ENCODE data around the gene GAS2L2. TPM values are rescaled to one million over a fixed set of nuclear protein-coding genes. Genes with fewer than 3 reads are reported as not detected.

Gene GAS2L2
- polyA plus RNA-seq, 1 donor from 2014 or later: 0.38 TPM

- H3K9ac ChIP-seq (ENCODE audit: low read length): no peak overlapping the region
- no peaks in the 10 kb centered on the region for H3K9me3 ChIP-seq (ENCODE audit: low read length)
- no peaks in the 10 kb centered on the region for H4K20me1 ChIP-seq (ENCODE audit: insufficient read depth)
- H3K36me3 ChIP-seq (ENCODE audit: insufficient read depth, low read length): no peaks in the 10 kb centered on the region
- H3K9me2 ChIP-seq (ENCODE audit: insufficient read depth, low read length): no peaks in the 10 kb centered on the region
- no peak overlapping the region for H2AFZ ChIP-seq (ENCODE audit: low read depth, low read length)
- H3F3A ChIP-seq (ENCODE audit: insufficient read depth, low read length, poor library complexity, severe bottlenecking): no peaks in the 10 kb centered on the region
- no peak for TF ChIP-seq EZH2 (IDR thresholded peaks at IDR 0.05; ENCODE audit: borderline replicate concordance, insufficient read depth, low read length, poor library complexity, severe bottlenecking)
- TF ChIP-seq EP300 (conservative IDR thresholded peaks at IDR 0.05; ENCODE audit: poor library complexity, severe bottlenecking): no peak
- TF ChIP-seq POLR2AphosphoS5 (IDR thresholded peaks at IDR 0.05): no peak
- no peak for TF ChIP-seq TAF1 (IDR thresholded peaks at IDR 0.05; ENCODE audit: low read depth)
- TF ChIP-seq SMC3 (conservative IDR thresholded peaks at IDR 0.05; ENCODE audit: poor library complexity): no peak
- TF ChIP-seq CTCF (IDR thresholded peaks at IDR 0.05; ENCODE audit: poor library complexity, severe bottlenecking): no peak
- no peak for TF ChIP-seq REST (IDR thresholded peaks at IDR 0.05; ENCODE audit: borderline replicate concordance)
- TF ChIP-seq MXI1 (conservative IDR thresholded peaks at IDR 0.05; ENCODE audit: poor library complexity, severe bottlenecking): no peak
- TF ChIP-seq RAD21 (conservative IDR thresholded peaks at IDR 0.05): no peak
- H3K27me3 ChIP-seq (ENCODE audit: insufficient read depth, low read depth, low read length): no peaks in the 10 kb centered on the region
- no peaks in the 10 kb centered on the region for H3K79me2 ChIP-seq (replicated peaks; ENCODE audit: insufficient read depth, low read length)
- no peak overlapping the region for H3K27ac ChIP-seq (ENCODE audit: low read length)
- H3K4me3 ChIP-seq (ENCODE audit: low read length): no peak overlapping the region
- no peak overlapping the region for H3K4me2 ChIP-seq (ENCODE audit: low read length)
Measured at GRCh38 chr17:35775583-35775982, 22.5 kb upstream of the GAS2L2 start.

GRCh38 chr17:35775039-35775438, 22.0 kb upstream of the GAS2L2 start:
- Histone ChIP-seq H3K4me2 (ENCODE audit: low read length) (no peak overlapping the region), H2AFZ (ENCODE audit: low read depth, low read length) (no peak overlapping the region), H3K4me3 (ENCODE audit: low read length) (no peak overlapping the region)

More at GRCh38 chr17:35775039-35775438, 22.0 kb upstream of the GAS2L2 start:
- Histone ChIP-seq H3K9ac (ENCODE audit: low read length) (no peak overlapping the region), H3K9me2 (ENCODE audit: insufficient read depth, low read length) (no peaks in the 10 kb centered on the region), H3K27me3 (ENCODE audit: insufficient read depth, low read depth, low read length) (no peaks in the 10 kb centered on the region), H4K20me1 (ENCODE audit: insufficient read depth) (no peaks in the 10 kb centered on the region), H3F3A (ENCODE audit: insufficient read depth, low read length, poor library complexity, severe bottlenecking) (no peaks in the 10 kb centered on the region), H3K27ac (ENCODE audit: low read length) (no peak overlapping the region), H3K9me3 (ENCODE audit: low read length) (no peaks in the 10 kb centered on the region), H3K36me3 (ENCODE audit: insufficient read depth, low read length) (no peaks in the 10 kb centered on the region), H3K79me2 (replicated peaks; ENCODE audit: insufficient read depth, low read length) (no peaks in the 10 kb centered on the region)
- TF ChIP-seq TAF1 (IDR thresholded peaks at IDR 0.05; ENCODE audit: low read depth) (no peak), MXI1 (conservative IDR thresholded peaks at IDR 0.05; ENCODE audit: poor library complexity, severe bottlenecking) (no peak), REST (IDR thresholded peaks at IDR 0.05; ENCODE audit: borderline replicate concordance) (no peak), EZH2 (IDR thresholded peaks at IDR 0.05; ENCODE audit: borderline replicate concordance, insufficient read depth, low read length, poor library complexity, severe bottlenecking) (no peak), POLR2AphosphoS5 (IDR thresholded peaks at IDR 0.05) (no peak), SMC3 (conservative IDR thresholded peaks at IDR 0.05; ENCODE audit: poor library complexity) (no peak), CTCF (IDR thresholded peaks at IDR 0.05; ENCODE audit: poor library complexity, severe bottlenecking) (no peak)

All from neural cell (in vitro differentiated cells).